HG03342 (cell line): ENCODE data around the gene NELL1.

Experiments
- ATAC-seq: cut with Tn5 transposase; IDR thresholded peaks from one replicate; pipeline ENCODE4 v1.9.1; 2021; ENCODE audit warnings: mild to moderate bottlenecking, moderate library complexity; ENCODE audit not compliant: unreplicated experiment

NELL1 gene

DNA sequence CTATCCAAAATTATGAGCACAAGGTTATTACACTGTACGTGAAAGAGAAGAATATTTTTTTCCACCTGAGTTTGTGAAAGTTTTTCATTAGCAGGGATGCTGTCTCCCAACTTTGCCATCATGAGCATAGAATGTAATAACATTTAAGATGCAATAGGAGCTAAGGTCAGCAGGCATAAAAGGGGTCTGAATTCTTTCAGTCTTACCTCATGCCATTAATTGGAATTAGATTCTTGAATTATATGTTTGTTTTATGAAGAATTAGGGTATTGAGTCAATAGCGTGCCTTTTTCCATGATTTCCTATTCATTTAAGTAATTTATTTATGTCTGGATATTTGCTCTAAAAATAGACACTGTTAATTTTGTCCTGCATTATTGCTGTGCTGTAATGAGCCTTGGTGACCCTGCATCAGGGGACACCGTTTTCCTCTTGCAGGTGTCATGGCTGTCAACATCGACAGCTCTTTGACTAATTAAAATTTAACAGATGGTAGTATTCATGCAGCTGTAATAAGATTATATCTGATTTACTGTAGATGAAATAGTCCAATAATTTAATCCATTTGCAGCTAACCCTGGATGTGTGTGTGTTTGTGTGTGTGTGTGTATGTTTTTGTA is 637.5 kb downstream of the NELL1 start:
- ATAC-seq, result no peak

DNA sequence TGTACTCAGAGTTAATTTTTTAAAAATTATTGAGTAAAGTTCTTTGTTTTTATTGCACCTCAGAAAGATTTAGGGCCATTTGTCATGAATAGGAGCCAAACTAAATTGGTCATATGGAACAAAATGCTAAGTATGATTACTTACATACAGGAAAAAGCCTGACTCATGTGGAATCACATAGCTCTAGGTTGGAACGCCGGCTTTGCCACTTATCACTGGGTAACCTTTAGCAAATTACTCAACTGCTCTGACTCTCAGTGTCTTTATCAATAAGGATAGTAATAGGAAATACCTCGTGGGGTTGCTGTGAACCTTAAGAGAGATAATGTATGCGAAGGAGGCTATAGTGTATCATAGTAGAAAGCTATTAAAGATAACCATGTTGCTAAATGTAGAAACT is 638.5 kb downstream of the NELL1 start:
- no peak for ATAC-seq

DNA sequence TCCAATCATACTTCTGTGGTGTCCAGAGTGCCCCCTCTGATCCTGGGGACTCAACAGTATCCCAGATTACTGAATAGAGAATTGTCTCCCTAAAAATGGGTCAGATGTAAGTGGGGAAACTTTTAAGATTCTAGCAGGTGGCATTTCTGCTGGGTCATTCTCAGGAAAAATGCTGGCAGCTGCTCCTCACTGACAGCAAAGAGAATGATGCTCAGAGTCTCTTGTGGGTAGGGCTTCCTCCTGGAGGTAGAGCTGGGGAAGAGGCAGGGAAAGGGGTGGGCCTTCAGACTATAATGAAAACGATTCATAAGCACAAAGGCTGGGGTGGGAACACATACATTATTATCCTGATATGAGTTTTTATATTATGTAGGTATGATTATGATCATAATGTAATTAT is 647.2 kb downstream of the NELL1 start:
- ATAC-seq, result no peak

DNA sequence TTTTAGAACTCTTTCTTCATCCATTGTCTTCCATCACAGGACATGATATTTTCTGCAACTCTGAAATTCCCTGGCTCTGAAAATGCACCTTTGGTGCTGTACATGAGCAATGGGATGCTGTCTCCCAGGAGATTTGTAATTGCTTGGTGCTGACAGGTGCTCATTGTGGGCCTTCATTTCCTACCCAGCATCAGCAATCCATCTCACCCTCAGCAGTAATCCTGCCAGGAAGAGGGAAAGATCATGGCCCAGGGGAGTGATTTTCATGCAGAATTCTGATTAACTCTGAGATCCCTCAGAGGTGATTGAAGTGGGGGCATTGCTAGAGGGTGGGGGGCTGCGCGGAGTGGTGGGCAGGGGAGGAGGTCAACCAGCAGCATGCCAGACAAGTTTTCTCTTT is 651.7 kb downstream of the NELL1 start:
- ATAC-seq, result no peak

DNA sequence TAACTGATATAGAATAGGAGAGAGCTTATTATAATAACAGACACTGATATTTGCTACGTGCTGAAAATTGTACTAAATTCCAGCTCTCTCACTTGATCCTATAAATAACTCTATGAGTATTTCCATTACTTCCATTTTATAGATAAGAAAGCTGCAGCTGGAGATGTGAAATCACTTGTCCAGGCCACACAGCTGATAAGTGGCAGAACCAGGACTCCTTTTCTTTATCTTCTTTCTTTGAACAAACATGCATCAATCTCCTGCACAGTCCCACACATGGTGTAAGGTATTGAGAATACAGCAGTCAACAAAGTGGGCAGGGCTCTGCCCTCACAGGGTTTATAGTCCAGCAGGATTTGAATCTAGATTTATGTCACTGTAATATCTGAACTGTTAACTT is 652.1 kb downstream of the NELL1 start:
- ATAC-seq, result no peak

DNA sequence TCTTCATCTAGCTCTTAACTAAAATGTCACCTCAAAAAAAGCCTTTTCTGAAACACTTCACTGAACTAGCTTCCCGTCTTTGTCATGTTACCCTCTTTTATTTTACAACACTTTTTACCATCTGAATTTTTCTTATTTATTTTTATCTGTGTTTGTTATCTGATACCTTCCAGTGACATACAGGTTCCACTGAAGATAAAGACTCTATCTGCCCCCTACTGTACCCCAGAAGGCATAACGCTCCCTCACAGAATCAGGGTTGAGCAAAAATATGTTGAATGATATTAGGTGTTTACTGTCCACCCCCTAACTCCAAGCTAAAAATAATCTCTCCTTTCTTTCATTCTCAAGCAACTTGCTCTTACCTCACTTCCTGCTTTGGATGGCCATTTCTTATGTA is 654.2 kb downstream of the NELL1 start:
- no peak for ATAC-seq

DNA sequence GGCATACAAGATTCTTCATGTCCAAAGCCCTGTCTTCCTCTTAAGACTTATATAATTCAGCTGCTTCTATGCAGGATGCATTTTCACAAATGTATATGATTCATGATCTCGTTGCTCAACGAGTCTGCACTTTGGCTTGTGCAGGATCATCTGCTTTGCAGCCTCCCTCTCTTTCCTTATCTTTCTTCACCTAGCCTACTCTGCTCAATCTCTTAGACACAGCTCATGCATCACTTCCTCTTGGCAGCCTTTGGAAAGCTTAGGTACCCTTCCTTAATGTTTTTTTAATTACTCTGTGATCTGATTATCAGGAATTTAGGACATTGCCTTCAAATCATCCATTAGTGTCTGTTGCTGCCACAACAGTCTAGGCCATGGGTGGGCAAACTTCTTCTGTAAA is 673.8 kb downstream of the NELL1 start:
- ATAC-seq, result no peak

DNA sequence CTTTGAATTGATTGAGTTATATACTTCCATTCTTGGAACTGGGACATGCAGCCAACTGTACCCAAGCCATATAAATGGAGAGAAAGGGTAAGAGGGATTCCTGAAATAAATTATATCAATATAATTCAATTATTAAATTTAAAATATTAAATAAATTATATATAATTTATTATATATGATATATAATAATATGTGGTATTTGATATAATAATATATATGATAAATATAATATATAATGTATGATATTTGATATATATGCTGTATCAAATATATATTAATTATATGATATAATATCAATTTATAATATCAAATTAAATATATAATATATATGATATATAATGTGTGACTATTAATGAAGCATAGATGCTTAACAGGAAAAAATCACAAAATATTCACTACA is 677.0 kb downstream of the NELL1 start:
- ATAC-seq, result no peak

DNA sequence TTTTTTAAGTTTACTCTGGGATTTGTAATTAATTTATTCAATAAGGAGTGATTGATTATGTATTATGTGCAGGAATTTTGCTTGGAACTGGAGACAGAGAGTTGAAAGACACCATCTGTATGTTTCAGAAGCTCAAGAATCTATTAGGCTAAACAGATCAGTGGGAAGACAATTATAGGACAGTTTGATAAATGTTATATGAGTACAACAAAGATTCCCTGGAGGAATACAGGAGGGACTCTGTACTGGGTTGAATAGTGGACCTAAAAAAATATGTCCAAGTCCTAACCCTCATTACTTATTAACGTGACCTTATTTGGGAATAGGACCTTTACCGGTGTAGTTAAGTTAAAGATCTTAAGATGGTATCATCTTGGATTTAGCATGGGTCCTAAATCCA is 681.2 kb downstream of the NELL1 start:
- no peak for ATAC-seq

DNA sequence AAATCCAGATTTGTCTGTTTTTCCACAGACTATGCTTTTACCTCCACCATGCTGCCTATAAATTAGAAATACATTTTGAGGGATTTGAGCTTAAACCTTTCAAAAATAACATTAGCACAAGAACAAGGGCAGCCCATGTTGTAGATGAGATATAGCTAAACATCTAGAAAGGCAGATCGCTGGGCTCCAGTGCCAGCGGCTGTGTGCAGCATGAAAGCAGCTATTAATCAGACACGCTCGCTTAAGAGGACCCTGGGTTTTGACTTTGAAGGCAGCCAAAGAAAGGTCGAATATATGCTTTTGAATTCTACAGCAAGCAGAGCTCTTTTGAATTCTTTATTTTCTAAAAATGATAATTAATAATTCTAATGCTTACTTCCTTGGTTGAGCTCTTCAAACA is 684.0 kb downstream of the NELL1 start:
- ATAC-seq, result no peak

DNA sequence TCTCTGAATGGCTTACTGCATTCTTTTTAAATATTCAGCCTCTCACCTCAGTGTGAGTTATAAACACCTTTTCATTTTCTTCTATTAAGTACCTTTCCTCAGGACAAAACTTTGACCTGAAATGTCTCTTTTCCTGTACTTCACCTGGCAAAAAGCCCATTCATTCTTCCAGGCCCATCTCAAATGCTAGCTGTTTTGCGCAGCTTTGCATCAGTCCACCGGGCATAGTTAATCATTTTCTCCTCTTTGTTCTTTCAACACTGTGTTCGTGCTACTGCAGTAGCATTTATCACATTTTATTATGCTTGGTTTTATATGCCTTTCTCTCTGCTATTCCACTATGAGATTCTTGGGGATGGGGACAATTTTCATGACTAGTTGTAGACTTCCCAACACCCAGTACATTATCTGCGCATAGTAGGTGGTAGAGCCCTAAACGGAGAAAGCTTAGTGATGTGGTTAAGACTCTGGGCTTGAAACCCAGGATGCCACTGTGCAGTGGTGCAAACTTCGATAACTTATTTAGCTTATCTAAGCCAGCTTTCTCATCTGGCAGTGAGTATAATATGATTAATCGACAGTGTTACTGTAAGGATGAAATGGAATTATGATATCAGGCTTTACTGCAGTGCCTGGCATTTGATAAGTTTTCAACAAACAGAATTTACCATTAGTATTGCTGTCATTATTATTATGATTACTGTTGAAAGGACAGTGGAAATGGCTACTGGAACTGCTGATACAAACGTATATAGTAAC is 695.7 kb downstream of the NELL1 start:
- ATAC-seq, result no peak

DNA sequence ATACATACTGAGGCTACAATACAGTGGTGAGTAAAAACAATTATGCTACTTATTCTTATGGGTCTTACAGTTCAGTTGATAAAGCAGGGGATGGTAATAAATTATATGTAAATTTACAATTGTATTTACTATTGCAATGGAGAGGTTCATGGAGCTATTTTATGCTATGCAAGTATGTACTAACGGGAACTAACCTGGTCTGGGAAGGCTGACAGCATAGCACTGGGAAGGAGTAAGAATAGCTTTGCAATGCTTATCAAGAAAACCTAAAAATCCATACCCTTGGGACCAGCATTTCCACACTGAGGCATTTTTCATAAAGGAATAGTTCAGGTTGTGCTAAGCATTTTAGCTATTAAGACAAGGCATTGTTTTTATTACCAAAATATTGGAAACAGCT is 700.6 kb downstream of the NELL1 start:
- ATAC-seq, result no peak

DNA sequence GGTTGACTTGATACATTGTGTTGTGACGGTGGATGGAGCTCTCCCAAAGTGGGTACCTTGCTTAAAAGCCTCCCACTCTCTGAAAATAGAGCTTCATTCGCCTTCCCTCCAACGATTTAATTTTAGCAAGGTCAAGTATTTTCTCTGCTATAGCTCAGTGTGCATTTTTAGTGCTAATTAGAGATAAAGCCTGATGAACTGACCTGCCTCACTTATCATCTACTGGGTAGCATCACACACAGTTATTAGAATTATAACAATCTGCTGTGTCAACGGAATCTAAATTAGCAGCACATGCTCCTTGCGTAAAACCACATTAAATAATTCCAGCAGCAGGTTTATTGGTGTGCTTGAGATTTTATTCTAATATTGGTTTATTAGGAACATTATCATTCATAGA is 701.7 kb downstream of the NELL1 start:
- no peak for ATAC-seq

DNA sequence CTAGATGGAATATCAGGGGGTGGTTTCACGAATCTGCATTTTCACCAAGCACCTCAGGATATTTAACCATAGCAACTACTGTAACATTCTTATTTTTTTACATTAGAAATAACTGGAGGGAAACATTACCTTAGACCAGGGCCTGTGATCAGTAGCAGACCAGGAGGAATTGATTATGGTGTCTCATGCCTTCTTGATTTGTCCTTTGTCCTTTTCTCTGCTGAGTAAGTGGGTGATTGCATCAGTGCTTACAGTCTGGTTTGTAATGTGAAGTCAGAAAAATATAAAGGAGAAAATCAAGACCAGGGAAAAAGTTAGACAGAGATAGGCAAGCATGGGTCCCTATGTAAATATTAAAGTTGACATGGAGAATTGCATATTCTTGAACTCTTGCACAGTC is 703.3 kb downstream of the NELL1 start:
- ATAC-seq, result no peak

DNA sequence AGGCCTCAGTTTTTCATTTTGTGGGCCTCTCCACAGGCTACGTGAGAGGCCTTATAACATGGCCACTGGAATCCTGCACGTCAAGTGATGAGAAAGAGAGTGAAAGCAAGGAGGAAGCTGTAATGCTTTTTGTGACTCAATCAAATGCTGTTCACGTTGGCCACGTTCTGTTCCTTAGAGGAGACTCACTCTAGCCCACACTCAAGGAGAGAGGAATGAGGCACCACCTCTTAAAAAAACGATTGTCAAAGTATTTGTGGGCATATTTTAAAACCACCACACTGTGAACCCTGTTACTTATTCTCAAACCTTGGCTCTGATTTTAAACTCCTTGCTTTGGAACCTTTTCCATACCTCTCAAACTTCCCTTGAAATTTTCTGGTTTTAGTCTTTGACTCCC is 705.0 kb downstream of the NELL1 start:
- ATAC-seq, result no peak

DNA sequence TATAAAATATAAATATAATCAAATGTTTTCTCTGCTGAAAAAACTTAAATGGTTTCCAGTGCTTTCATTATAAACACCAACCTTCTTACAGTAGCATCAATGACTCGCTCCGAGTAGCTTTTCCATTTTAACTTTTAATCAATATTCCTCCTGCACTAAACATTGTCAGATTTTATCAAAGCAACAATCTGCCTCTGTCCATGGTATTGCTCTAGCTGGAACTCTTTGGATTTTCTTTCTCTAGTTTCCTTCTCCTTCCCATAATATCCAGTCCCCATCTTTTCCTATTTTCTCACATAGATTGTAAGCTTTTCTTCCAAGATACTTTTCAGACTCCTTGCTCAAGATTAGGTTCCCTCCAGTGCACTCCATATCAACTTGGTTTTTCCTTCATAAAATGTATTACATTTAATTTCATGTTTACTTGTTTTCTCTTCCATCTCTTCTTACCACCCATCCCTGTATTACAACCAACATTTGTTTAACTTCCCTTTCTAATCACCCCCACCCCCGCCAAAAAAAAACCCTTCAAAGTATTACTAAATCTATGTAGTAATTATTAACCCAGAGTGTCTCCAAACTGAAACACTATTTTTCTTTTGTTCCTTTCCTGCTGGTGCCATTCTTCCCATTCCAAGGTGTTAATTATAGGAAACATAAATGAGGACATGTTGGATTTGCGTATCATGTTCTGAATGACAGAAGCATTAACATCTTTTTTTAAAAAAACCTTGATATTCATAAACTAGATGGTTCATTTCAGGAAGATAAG is 716.5 kb downstream of the NELL1 start:
- ATAC-seq, result no peak

DNA sequence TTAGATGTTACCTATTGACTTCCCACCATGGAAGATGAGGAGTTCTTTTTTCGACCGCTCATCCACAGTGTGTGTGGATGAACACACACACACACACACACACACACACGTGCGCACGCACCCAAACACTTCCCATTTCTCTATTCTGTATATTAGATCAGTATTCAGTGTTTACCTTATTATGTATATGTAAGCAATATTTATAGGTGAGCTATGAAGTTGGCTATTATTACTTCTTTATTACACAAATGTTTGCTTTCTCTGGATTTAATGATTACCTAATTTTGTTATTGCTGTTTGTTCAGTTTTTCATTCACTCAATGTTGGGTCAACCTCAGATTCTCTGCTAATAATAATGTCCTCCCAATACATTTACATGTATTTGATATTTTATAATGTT is 721.0 kb downstream of the NELL1 start:
- ATAC-seq, result no peak

DNA sequence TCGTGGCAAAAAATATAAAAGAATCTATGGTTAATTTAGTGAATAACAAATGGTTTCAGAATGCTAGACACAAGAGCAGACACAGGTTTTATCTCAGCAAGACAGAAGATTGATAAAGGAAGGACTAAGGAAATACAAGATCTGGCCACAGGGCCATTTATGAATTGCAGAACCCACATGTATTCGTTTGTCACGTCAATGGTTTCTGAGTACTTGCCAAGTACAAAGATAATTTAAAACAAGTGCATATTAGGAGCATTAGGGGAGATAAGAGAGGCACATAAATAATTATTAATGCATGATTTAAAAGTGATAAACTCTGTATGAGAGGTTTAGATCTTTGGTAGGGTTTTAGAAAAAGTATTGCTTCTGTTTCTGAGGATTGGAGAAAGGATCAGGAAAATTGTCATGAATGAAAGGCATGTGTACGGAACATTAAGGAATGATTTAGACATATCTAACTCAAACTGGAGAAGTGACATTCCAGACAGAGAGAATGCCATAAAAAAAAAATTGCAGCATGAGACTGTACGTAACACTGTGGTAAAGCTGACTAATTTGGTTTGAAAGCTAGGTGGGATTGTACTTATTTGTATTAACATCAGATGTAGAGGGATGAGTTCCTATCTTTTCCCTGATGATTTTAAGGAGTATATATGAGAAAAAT is 727.1 kb downstream of the NELL1 start:
- ATAC-seq, result no peak

DNA sequence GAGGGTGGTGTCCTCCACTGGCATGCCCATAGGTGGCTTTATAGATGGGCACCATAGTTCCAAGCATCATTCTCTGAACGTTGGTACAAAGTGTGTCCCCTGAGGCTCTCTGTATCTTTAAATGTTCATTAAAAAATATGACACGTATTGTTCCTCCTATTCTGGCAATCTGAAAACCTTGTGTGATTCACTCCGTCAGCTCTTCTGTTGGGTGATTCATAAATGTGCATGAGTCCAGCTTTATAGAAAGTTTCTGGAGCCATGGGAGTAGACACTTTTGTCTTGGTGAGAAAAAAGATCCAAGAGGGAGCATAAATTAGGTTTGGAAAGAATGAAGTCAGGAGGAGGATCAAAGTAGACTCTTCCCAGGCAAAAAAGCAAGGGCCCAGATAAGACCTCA is 728.8 kb downstream of the NELL1 start:
- no peak for ATAC-seq

DNA sequence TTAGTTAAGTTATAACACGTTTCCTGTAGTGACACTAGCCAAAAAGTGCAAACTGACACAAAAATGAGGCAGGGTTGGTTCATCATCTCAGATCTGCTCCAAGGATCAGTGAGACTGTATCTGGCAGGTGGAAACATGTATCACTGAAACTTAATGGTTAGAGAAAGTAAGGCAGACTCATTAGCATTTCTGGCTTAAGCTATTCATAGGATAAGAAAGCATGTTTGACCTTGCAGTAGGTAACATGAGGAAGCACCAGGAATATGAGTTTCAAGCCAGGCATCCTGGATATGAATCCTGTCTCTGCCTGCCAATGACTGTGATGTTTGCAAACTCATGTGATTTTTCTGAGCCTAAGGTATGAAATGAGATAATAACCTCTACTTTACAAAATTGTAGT is 732.1 kb downstream of the NELL1 start:
- no peak for ATAC-seq

DNA sequence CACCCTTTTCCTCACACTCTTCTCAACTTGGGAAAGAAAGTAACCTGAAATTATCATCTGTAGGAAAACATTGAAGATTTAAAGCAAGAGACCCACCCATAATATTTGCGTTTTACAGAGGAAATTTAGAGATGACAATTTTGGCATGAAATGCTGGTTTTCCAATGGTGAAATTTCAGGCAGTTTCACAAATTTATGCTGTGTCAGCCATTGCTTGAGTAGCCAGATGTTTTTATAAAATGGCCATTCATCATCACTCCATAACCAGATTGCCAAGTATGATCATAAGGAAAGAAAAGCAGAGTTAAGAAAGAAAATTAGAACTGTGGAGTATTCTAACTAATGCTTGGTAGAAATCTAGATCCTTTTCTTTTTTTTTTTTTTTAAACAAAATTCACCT is 732.9 kb downstream of the NELL1 start:
- no peak for ATAC-seq

DNA sequence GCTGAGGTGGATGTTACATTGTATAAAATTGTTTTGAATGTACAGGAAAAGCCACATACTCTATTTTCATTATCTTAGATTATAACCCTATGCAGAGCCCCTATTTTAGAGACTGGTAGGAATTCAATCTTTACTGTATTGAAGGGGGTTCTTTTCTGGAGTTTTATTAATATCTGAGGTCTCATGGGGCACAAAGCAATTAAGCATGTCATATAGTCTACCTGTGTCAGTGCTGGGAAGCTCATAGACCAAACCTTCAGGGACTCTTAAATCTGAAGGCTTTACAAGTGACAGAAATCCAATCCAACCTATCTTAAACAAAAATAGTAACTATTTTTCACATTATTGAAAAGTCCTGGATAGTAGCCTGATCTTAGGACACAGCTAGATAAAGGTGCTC is 733.7 kb downstream of the NELL1 start:
- ATAC-seq, result no peak
